Anterior cingulate cortex (tissue), 58 donors: ENCODE measurements around the gene MCRIP1.

Experiments
- DNase-seq, 58 donors: peaks; one replicate each; lab custom pipeline; 2025; lab: John Stamatoyannopoulos, UW

MCRIP1 gene

GRCh38 chr17:81807210-81807719 is 25.8 kb downstream of the MCRIP1 start:
- DNase-seq: no peak

- no peak for DNase-seq
Observed at GRCh38 chr17:81806461-81807209, 26.5 kb downstream of the MCRIP1 start.

- DNase-seq: no peak
Observed at GRCh38 chr17:81805707-81806460, 27.2 kb downstream of the MCRIP1 start.

- DNase-seq: no peak
Observed at GRCh38 chr17:81804559-81805399, 28.3 kb downstream of the MCRIP1 start.

GRCh38 chr17:81803728-81804558 is 29.1 kb downstream of the MCRIP1 start, which contains the start of gene GCGR:
Gene GCGR (plus strand): TSS chr17:81804150. CDS start chr17:81809019, 4,869 bp downstream.
- DNase-seq: no peak

GRCh38 chr17:81802856-81803643 is 30.0 kb downstream of the MCRIP1 start:
- DNase-seq: no peak

- no peak for DNase-seq
Observed at GRCh38 chr17:81802048-81802758, 30.9 kb downstream of the MCRIP1 start.

- no peak for DNase-seq
Observed at GRCh38 chr17:81801327-81801726, 31.8 kb downstream of the MCRIP1 start.

GRCh38 chr17:81794509-81794908 is 38.6 kb downstream of the MCRIP1 start:
- no peak for DNase-seq

- DNase-seq: no peak
Observed at GRCh38 chr17:81794074-81794476, 39.0 kb downstream of the MCRIP1 start.

- no peak for DNase-seq
Observed at GRCh38 chr17:81792675-81793615, 40.1 kb downstream of the MCRIP1 start.
